Stimulated activated naive CD8-positive, alpha-beta T cell treated with anti-CD3 and anti-CD28 coated beads, Interleukin-15, Interleukin-2, amounts not matched to agents 100 U/mL and 50 U/mL, for 24 hours (primary cell): ENCODE data around the gene NTF3.

Source experiments
- ATAC-seq: fragments of 150-1000 bp; cut with Tn5 transposase; one replicate; pipeline ENCODE4 v1.10.0; 2021
- DNase-seq: peaks from one replicate; pipeline ENCODE4 v3.0.0; 2021

The NTF3 gene

GRCh38 chr12:5489760-5490406, 58.0 kb downstream of the NTF3 start:
- ATAC-seq = no peak
- no peak for DNase-seq

- no peak for DNase-seq
- ATAC-seq = no peak
Measured at GRCh38 chr12:5492562-5492961, 60.7 kb downstream of the NTF3 start.

- ATAC-seq (no peak), DNase-seq (no peak)
Measured at GRCh38 chr12:5493018-5493417, 61.1 kb downstream of the NTF3 start.

- ATAC-seq = no peak
- no peak for DNase-seq
Measured at GRCh38 chr12:5494343-5494742, 62.4 kb downstream of the NTF3 start.

- no peak for ATAC-seq
- DNase-seq = no peak
Measured at GRCh38 chr12:5497329-5498053, 65.6 kb downstream of the NTF3 start.

GRCh38 chr12:5498076-5498475, 66.2 kb downstream of the NTF3 start:
- ATAC-seq (no peak), DNase-seq (no peak)

- DNase-seq (no peak), ATAC-seq (no peak)
Measured at GRCh38 chr12:5498806-5499205, 66.9 kb downstream of the NTF3 start.

- ATAC-seq (no peak), DNase-seq (no peak)
Measured at GRCh38 chr12:5499566-5500330, 67.8 kb downstream of the NTF3 start.

GRCh38 chr12:5500331-5500659, 68.4 kb downstream of the NTF3 start:
- DNase-seq = no peak
- no peak for ATAC-seq

GRCh38 chr12:5503774-5504173, 71.9 kb downstream of the NTF3 start:
- ATAC-seq (no peak), DNase-seq (no peak)

GRCh38 chr12:5505116-5505515, 73.2 kb downstream of the NTF3 start:
- no peak for ATAC-seq
- no peak for DNase-seq

GRCh38 chr12:5505751-5506150, 73.8 kb downstream of the NTF3 start:
- ATAC-seq (no peak), DNase-seq (no peak)

GRCh38 chr12:5506295-5506694, 74.4 kb downstream of the NTF3 start:
- ATAC-seq (no peak), DNase-seq (no peak)

- no peak for DNase-seq
- no peak for ATAC-seq
Measured at GRCh38 chr12:5506821-5507231, 74.9 kb downstream of the NTF3 start.

- ATAC-seq (no peak), DNase-seq (no peak)
Measured at GRCh38 chr12:5507401-5507935, 75.6 kb downstream of the NTF3 start.

GRCh38 chr12:5507944-5508343, 76.0 kb downstream of the NTF3 start:
- DNase-seq (no peak), ATAC-seq (no peak)

GRCh38 chr12:5509102-5509501, 77.2 kb downstream of the NTF3 start:
- ATAC-seq = no peak
- DNase-seq = no peak

GRCh38 chr12:5509557-5509956, 77.6 kb downstream of the NTF3 start:
- DNase-seq (no peak), ATAC-seq (no peak)

GRCh38 chr12:5510251-5510805, 78.4 kb downstream of the NTF3 start:
- DNase-seq = no peak
- no peak for ATAC-seq

- no peak for ATAC-seq
- no peak for DNase-seq
Measured at GRCh38 chr12:5511256-5511643, 79.3 kb downstream of the NTF3 start.

- no peak for ATAC-seq
- peak; percentile 22 for DNase-seq
Measured at GRCh38 chr12:5511644-5512600, 80.0 kb downstream of the NTF3 start.

- DNase-seq (no peak), ATAC-seq (no peak)
Measured at GRCh38 chr12:5512601-5512970, 80.7 kb downstream of the NTF3 start.
